ENCODE data around the gene TEDC2.

DNA sequence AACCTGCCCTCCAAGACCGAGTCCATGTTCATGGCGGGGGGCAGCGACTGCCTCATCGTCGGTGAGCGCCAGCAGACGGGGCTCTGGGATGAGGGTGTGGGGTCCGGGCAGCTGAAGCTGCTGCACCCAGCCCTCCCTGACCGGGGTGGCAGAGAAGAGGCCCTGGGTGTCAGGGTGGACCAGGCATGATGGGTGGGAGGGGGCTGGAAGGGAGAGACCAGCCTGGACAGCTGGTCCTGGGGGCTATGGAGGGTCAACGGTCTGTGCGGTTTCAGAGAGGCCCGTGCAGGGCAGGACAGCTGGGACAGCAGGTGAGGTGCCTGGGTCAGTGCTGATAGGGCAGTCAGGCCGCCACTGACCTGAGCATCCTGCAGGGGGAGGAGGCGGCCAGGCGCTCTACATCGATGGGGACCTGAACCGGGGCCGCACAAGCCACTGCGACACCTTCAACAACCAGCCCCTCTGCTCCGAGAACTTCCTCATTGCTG is 40.6 kb downstream of the TEDC2 start:
- TF ChIP-seq KDM1A (IDR thresholded peaks at IDR 0.05; ENCODE audit: borderline replicate concordance), result no peak
- TF ChIP-seq ZNF384 (IDR thresholded peaks at IDR 0.05; ENCODE audit: borderline replicate concordance, low read depth, low read length), result no peak
- TF ChIP-seq, protein P1, sequence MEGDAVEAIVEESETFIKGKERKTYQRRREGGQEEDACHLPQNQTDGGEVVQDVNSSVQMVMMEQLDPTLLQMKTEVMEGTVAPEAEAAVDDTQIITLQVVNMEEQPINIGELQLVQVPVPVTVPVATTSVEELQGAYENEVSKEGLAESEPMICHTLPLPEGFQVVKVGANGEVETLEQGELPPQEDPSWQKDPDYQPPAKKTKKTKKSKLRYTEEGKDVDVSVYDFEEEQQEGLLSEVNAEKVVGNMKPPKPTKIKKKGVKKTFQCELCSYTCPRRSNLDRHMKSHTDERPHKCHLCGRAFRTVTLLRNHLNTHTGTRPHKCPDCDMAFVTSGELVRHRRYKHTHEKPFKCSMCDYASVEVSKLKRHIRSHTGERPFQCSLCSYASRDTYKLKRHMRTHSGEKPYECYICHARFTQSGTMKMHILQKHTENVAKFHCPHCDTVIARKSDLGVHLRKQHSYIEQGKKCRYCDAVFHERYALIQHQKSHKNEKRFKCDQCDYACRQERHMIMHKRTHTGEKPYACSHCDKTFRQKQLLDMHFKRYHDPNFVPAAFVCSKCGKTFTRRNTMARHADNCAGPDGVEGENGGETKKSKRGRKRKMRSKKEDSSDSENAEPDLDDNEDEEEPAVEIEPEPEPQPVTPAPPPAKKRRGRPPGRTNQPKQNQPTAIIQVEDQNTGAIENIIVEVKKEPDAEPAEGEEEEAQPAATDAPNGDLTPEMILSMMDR (IDR thresholded peaks at IDR 0.05 in 2 of 3, conservative IDR thresholded peaks at IDR 0.05 in 1 of 3; ENCODE audit: control insufficient read depth in 2 of 3, extremely low read depth in 1 of 3, insufficient read depth in 1 of 3, low read depth in 3 of 3, low read length in 3 of 3), result 0 out of 6 replicates have a peak, but pooled peaks of 1 of the 3 experiments have one; percentile 3
- TF ChIP-seq ZBTB40 (IDR thresholded peaks at IDR 0.05; ENCODE audit: borderline replicate concordance), result no peak
- TF ChIP-seq, protein P2, sequence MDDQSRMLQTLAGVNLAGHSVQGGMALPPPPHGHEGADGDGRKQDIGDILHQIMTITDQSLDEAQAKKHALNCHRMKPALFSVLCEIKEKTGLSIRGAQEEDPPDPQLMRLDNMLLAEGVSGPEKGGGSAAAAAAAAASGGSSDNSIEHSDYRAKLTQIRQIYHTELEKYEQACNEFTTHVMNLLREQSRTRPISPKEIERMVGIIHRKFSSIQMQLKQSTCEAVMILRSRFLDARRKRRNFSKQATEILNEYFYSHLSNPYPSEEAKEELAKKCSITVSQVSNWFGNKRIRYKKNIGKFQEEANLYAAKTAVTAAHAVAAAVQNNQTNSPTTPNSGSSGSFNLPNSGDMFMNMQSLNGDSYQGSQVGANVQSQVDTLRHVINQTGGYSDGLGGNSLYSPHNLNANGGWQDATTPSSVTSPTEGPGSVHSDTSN (IDR thresholded peaks at IDR 0.05; ENCODE audit: insufficient replicate concordance, low read depth, low read length), result no peak
- TF ChIP-seq ZNF24 (IDR thresholded peaks at IDR 0.05), result no peak
- TF ChIP-seq RBBP5 (conservative IDR thresholded peaks at IDR 0.05), result no peak
- no peak for TF ChIP-seq POLR2AphosphoS5 (IDR thresholded peaks at IDR 0.05; ENCODE audit: low read length)
- no peak for TF ChIP-seq BACH1 (IDR thresholded peaks at IDR 0.05; ENCODE audit: borderline replicate concordance)

All from GM12878 (cell line).